Adrenal gland (tissue), 5 donors: Measurements from ENCODE around the gene FAM184B.

ENCODE experiments used
- CTCF ChIP-seq, 6 experiments: fragments of 450-650 bp in 4 of 6; fragments of 200-600 bp in 2 of 6; sonication (generic) in 1 of 6; IDR thresholded peaks; 1 replicate in 5 of 6; 2 replicates in 1 of 6; pipeline versions ENCODE4 v1.5.1 to v1.8.0; 2016 to 2021; ENCODE audit warnings: antibody characterized with exemption in 6 of 6, mild to moderate bottlenecking in 2 of 6, moderate library complexity in 1 of 6
- POLR2A ChIP-seq, 2 donors: fragments of 450-650 bp; IDR thresholded peaks; one replicate each; pipeline ENCODE4 v1.6.1; 2017; ENCODE audit warnings: antibody characterized with exemption in 2 of 2, mild to moderate bottlenecking in 2 of 2, moderate library complexity in 1 of 2
- donor health status: DM: no; HTN: no; CAD: no.

DNA sequence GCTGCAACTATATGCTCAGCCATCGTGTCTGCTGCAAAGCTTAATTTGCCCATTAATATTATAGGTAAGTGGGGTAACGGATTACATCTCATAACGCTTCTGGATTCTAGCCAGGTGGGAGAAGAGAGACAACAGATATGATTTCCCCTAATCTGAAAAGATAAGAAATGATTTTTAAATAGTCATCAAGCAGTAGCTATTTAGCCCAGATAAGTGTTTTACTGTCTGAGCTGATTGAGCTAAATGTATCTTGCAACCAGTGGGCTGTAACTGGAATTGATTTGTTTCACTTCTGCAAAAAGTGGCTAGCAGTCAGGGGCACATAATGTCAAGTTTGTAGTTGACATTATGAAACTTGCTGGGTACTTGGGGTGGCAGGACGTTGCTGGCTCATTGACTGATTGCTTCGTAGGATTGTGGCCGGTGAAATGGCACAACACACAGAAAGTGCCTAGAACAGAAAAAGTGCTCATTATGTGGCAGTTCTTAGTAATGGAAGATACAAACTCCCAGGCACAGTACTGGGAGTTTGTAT is 185.9 kb downstream of the FAM184B start:
- TF ChIP-seq CTCF (IDR thresholded peaks at IDR 0.05) (no peak), POLR2A (IDR thresholded peaks at IDR 0.05) (no peak)
